Fibroblast of lung (primary cell): ENCODE measurements around the gene INPP5A. TPM values are rescaled to one million over a fixed set of nuclear protein-coding genes. Genes with fewer than 3 reads are reported as not detected.
"Not testable (repeated sequence)": the region's sequence is repeated elsewhere in the genome, so short reads cannot be mapped to it uniquely, and the experiment has no call there.

ENCODE experiments used
- DNase-seq, 2 donors: peaks; one replicate each; pipeline versions ENCODE4 v3.0.0 to v3.0.0-alpha.2; 2010; ENCODE audit warnings: low read depth in 2 of 2
- H2AFZ ChIP-seq: 2 replicates; pipeline ENCODE4 v1.5.1; 2012; ENCODE audit warnings: low read length, control low read depth, inconsistent platforms
- H3K27ac ChIP-seq: 2 replicates; pipeline ENCODE4 v1.5.1; 2011; ENCODE audit warnings: low read length, control low read depth; ENCODE audit not compliant: insufficient read depth
- H3K27me3 ChIP-seq: 2 replicates; pipeline ENCODE4 v1.5.1; 2011; ENCODE audit warnings: mild to moderate bottlenecking, low read length; ENCODE audit not compliant: control insufficient read depth, insufficient read depth
- H3K36me3 ChIP-seq: 2 replicates; pipeline ENCODE4 v1.5.1; 2011; ENCODE audit warnings: low read length; ENCODE audit not compliant: control insufficient read depth, insufficient read depth
- H3K4me1 ChIP-seq: 2 replicates; pipeline ENCODE4 v1.5.1; 2011; ENCODE audit warnings: low read length; ENCODE audit not compliant: control insufficient read depth, insufficient read depth; ENCODE audit errors: extremely low read depth
- H3K4me2 ChIP-seq: 2 replicates; pipeline ENCODE4 v1.5.1; 2011; ENCODE audit warnings: low read length, control low read depth; ENCODE audit not compliant: insufficient read depth; ENCODE audit errors: extremely low read depth
- H3K4me3 ChIP-seq, 4 experiments: fragments of 200-600 bp in 1 of 4; sonication (generic) in 1 of 4; replicated peaks in 1 of 4; 2 replicates each; pipeline ENCODE4 v1.5.1; 2011 to 2016; ENCODE audit warnings: low read length in 4 of 4, low read depth in 3 of 4, mild to moderate bottlenecking in 3 of 4, control low read depth in 2 of 4, inconsistent platforms in 1 of 4, mixed read lengths in 1 of 4; ENCODE audit not compliant: insufficient read depth in 1 of 4; ENCODE audit errors: control extremely low read depth in 1 of 4
- H3K79me2 ChIP-seq: 2 replicates; pipeline ENCODE4 v1.5.1; 2012; ENCODE audit warnings: mild to moderate bottlenecking, low read length, inconsistent platforms; ENCODE audit not compliant: control insufficient read depth, insufficient read depth
- H3K9ac ChIP-seq: 2 replicates; pipeline ENCODE4 v1.5.1; 2011; ENCODE audit warnings: mild to moderate bottlenecking, low read length, control low read depth; ENCODE audit not compliant: insufficient read depth
- H3K9me3 ChIP-seq: 2 replicates; pipeline ENCODE4 v1.5.1; 2012; ENCODE audit warnings: low read depth, low read length; ENCODE audit not compliant: control insufficient read depth, insufficient read depth
- H4K20me1 ChIP-seq: 2 replicates; pipeline ENCODE4 v1.5.1; 2011; ENCODE audit warnings: low read length; ENCODE audit not compliant: control insufficient read depth, insufficient read depth; ENCODE audit errors: extremely low read depth
- CTCF ChIP-seq, 2 donors: IDR thresholded peaks in 1 of 2; conservative IDR thresholded peaks in 1 of 2; 1 replicate in 1 of 2; 2 replicates in 1 of 2; pipeline ENCODE4 v1.5.1; 2011 to 2012; ENCODE audit warnings: low read length in 2 of 2, control low read depth in 1 of 2, inconsistent platforms in 1 of 2, low read depth in 1 of 2, mild to moderate bottlenecking in 1 of 2
- EZH2 ChIP-seq: IDR thresholded peaks from 2 replicates; pipeline ENCODE4 v1.5.1; 2012; ENCODE audit warnings: low read length, control low read depth, mild to moderate bottlenecking; ENCODE audit errors: missing control alignments
- polyA plus RNA-seq, 2 donors: library from polyadenylated mRNA; depleted of rRNA in 1 of 2; stranded (reverse) in 1 of 2; unstranded in 1 of 2; fragments of >200 nt; gene quantifications; 2 replicates each; pipeline ENCODE4 v1.2.1, GENCODE V29; 2011 to 2012; ENCODE audit warnings: missing spikeins in 1 of 2
- total RNA-seq: library from RNA; depleted of rRNA; stranded (reverse); fragments of >200 nt; gene quantifications from 2 replicates; pipeline ENCODE4 v1.2.1, GENCODE V29; 2014

Gene INPP5A
- total and polyA plus RNA-seq, 2 donors (not counting 1 experiment from before 2014, with no cell fraction given) = 24.6 to 39.9 TPM

GRCh38 chr10:132703419-132704007 lies 165.9 kb downstream of the INPP5A start:
- no peaks in the 10 kb centered on the region for H3K36me3 ChIP-seq

GRCh38 chr10:132704008-132704814 lies 166.6 kb downstream of the INPP5A start:
- H3K4me3 ChIP-seq = no peak overlapping the region
- no peaks in the 10 kb centered on the region for H3K9me3 ChIP-seq
- no peaks in the 10 kb centered on the region for H3K79me2 ChIP-seq
- no peaks in the 10 kb centered on the region for H3K27me3 ChIP-seq
- no peaks in the 10 kb centered on the region for H4K20me1 ChIP-seq
- no peak overlapping the region for H2AFZ ChIP-seq
- no peak for DNase-seq
- H3K4me2 ChIP-seq = no peak overlapping the region
- no peak for TF ChIP-seq EZH2
- TF ChIP-seq CTCF (conservative IDR thresholded peaks at IDR 0.05 in 1 of 2, IDR thresholded peaks at IDR 0.05 in 1 of 2; ENCODE audit: low read depth in 1 of 2, low read length in 2 of 2) = no peak
- H3K36me3 ChIP-seq = no peaks in the 10 kb centered on the region
- no peak overlapping the region for H3K9ac ChIP-seq
- H3K27ac ChIP-seq = no peak overlapping the region
- peaks cover 7% of the 10 kb centered on the region for H3K4me1 ChIP-seq

More at GRCh38 chr10:132703419-132704007, 165.9 kb downstream of the INPP5A start:
- no peaks in the 10 kb centered on the region for H3K9me3 ChIP-seq
- no peaks in the 10 kb centered on the region for H3K79me2 ChIP-seq
- peaks cover 7% of the 10 kb centered on the region for H3K4me1 ChIP-seq
- H3K27me3 ChIP-seq = no peaks in the 10 kb centered on the region
- H4K20me1 ChIP-seq = no peaks in the 10 kb centered on the region
- no peak overlapping the region for H3K9ac ChIP-seq
- no peak overlapping the region for H3K27ac ChIP-seq
- H3K4me2 ChIP-seq = no peak overlapping the region
- TF ChIP-seq EZH2 (no peak), CTCF (conservative IDR thresholded peaks at IDR 0.05 in 1 of 2, IDR thresholded peaks at IDR 0.05 in 1 of 2; ENCODE audit: low read depth in 1 of 2, low read length in 2 of 2) (no peak)
- DNase-seq = no peak
- no peak overlapping the region for H3K4me3 ChIP-seq
- H2AFZ ChIP-seq = no peak overlapping the region

GRCh38 chr10:132704815-132705064 lies 167.2 kb downstream of the INPP5A start:
- not testable (repeated sequence) for DNase-seq, H3K4me2 ChIP-seq, H3K4me3 ChIP-seq, H3K27me3 ChIP-seq, H3K36me3 ChIP-seq, H4K20me1 ChIP-seq, H2AFZ ChIP-seq, H3K79me2 ChIP-seq, H3K9ac ChIP-seq, H3K9me3 ChIP-seq, H3K4me1 ChIP-seq, H3K27ac ChIP-seq
